ENCODE data around the gene ITGB3BP. TPM values are rescaled to one million over a fixed set of nuclear protein-coding genes. Genes with fewer than 3 reads are reported as not detected.

Gene ITGB3BP
- total and polyA plus RNA-seq, 2 of the 13 experiments (the other 11 are each of a cell fraction or from before 2014, with no cell fraction given), result 19.0 to 46.5 TPM

- TF ChIP-seq PHF20 (CRISPR knock-in tag; IDR thresholded peaks at IDR 0.05) (peak; percentile 98), SMAD3 (CRISPR knock-in tag; IDR thresholded peaks at IDR 0.05) (peak; percentile 84), ZNF484 (CRISPR knock-in tag; IDR thresholded peaks at IDR 0.05; ENCODE audit: borderline replicate concordance, low read depth) (no peak), JUN (CRISPR knock-in tag; IDR thresholded peaks at IDR 0.05) (0 out of 2 replicates have a peak, but pooled peaks have one; percentile 27), ZNF660 (CRISPR knock-in tag; IDR thresholded peaks at IDR 0.05; ENCODE audit: borderline replicate concordance, low read depth) (no peak), SIX1 (CRISPR knock-in tag; IDR thresholded peaks at IDR 0.05; ENCODE audit: borderline replicate concordance) (no peak), RCOR2 (CRISPR knock-in tag; IDR thresholded peaks at IDR 0.05) (peak; percentile 49; the same call in 1 of the 2 replicates), ZNF530 (CRISPR knock-in tag; IDR thresholded peaks at IDR 0.05; ENCODE audit: low read depth) (no peak), ZNF44 (CRISPR knock-in tag; IDR thresholded peaks at IDR 0.05) (0 out of 2 replicates have a peak, but pooled peaks have one; percentile 34), ZNF800 (CRISPR knock-in tag; IDR thresholded peaks at IDR 0.05) (peak; percentile 100), ZNF543 (CRISPR knock-in tag; IDR thresholded peaks at IDR 0.05) (peak; percentile 91), PHB2 (IDR thresholded peaks at IDR 0.05; ENCODE audit: partially characterized antibody) (no peak), BRF2 (CRISPR knock-in tag; IDR thresholded peaks at IDR 0.05) (peak; percentile 84), E2F1 (CRISPR knock-in tag; IDR thresholded peaks at IDR 0.05) (peak; percentile 100)
- TF ChIP-seq, protein P1, sequence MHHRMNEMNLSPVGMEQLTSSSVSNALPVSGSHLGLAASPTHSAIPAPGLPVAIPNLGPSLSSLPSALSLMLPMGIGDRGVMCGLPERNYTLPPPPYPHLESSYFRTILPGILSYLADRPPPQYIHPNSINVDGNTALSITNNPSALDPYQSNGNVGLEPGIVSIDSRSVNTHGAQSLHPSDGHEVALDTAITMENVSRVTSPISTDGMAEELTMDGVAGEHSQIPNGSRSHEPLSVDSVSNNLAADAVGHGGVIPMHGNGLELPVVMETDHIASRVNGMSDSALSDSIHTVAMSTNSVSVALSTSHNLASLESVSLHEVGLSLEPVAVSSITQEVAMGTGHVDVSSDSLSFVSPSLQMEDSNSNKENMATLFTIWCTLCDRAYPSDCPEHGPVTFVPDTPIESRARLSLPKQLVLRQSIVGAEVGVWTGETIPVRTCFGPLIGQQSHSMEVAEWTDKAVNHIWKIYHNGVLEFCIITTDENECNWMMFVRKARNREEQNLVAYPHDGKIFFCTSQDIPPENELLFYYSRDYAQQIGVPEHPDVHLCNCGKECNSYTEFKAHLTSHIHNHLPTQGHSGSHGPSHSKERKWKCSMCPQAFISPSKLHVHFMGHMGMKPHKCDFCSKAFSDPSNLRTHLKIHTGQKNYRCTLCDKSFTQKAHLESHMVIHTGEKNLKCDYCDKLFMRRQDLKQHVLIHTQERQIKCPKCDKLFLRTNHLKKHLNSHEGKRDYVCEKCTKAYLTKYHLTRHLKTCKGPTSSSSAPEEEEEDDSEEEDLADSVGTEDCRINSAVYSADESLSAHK (CRISPR knock-in tag; IDR thresholded peaks at IDR 0.05; ENCODE audit: borderline replicate concordance), result no peak
- TF ChIP-seq, protein P2, sequence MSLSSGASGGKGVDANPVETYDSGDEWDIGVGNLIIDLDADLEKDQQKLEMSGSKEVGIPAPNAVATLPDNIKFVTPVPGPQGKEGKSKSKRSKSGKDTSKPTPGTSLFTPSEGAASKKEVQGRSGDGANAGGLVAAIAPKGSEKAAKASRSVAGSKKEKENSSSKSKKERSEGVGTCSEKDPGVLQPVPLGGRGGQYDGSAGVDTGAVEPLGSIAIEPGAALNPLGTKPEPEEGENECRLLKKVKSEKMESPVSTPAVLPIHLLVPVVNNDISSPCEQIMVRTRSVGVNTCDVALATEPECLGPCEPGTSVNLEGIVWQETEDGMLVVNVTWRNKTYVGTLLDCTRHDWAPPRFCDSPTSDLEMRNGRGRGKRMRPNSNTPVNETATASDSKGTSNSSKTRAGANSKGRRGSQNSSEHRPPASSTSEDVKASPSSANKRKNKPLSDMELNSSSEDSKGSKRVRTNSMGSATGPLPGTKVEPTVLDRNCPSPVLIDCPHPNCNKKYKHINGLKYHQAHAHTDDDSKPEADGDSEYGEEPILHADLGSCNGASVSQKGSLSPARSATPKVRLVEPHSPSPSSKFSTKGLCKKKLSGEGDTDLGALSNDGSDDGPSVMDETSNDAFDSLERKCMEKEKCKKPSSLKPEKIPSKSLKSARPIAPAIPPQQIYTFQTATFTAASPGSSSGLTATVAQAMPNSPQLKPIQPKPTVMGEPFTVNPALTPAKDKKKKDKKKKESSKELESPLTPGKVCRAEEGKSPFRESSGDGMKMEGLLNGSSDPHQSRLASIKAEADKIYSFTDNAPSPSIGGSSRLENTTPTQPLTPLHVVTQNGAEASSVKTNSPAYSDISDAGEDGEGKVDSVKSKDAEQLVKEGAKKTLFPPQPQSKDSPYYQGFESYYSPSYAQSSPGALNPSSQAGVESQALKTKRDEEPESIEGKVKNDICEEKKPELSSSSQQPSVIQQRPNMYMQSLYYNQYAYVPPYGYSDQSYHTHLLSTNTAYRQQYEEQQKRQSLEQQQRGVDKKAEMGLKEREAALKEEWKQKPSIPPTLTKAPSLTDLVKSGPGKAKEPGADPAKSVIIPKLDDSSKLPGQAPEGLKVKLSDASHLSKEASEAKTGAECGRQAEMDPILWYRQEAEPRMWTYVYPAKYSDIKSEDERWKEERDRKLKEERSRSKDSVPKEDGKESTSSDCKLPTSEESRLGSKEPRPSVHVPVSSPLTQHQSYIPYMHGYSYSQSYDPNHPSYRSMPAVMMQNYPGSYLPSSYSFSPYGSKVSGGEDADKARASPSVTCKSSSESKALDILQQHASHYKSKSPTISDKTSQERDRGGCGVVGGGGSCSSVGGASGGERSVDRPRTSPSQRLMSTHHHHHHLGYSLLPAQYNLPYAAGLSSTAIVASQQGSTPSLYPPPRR (CRISPR knock-in tag; IDR thresholded peaks at IDR 0.05; ENCODE audit: borderline replicate concordance), result peak; percentile 59; the same call in 1 of the 2 replicates
Observed at GRCh38 chr1:63522891-63523728, at the start of gene ITGB3BP, which contains the start of gene EFCAB7 (continued).
